Endothelial cell of umbilical vein (primary cell): ENCODE results near the gene DIAPH1. TPM values are rescaled to one million over a fixed set of nuclear protein-coding genes. Genes with fewer than 3 reads are reported as not detected.

Experiments used
- BruUV-seq: library from RNA; stranded (reverse); fragments of 400-500 nt; replicated peaks from 2 replicates; lab custom pipeline; 2021; lab: Mats Ljungman, UMichigan
- CTCF ChIA-PET: fragments of 300-600, 350-600 bp; sonication (Branson Sonifier 250); formaldehyde crosslinking; loops from one replicate; lab custom pipeline; 2021; ENCODE audit warnings: antibody characterized with exemption, inconsistent platforms; lab: Charles Lee
- POLR2A ChIA-PET: fragments of 300-600, 350-600 bp; sonication (Branson Sonifier 250); formaldehyde crosslinking; loops from one replicate; lab custom pipeline; 2021; ENCODE audit warnings: antibody characterized with exemption, inconsistent platforms; lab: Charles Lee
- DNase-seq: peaks from one replicate; pipeline ENCODE4 v3.0.0-alpha.2; 2011; ENCODE audit warnings: low read depth, low spot score
- FAIRE-seq: peaks from 2 replicates; lab custom pipeline; 2011; peaks lifted over from hg19 to GRCh38; lab: Jason Lieb, UNC
- H2AFZ ChIP-seq: 2 replicates; pipeline ENCODE4 v1.6.0; 2012; ENCODE audit warnings: low read depth, low read length, control low read depth, inconsistent platforms
- H3K27ac ChIP-seq: 2 replicates; pipeline ENCODE4 v1.5.1; 2011; ENCODE audit warnings: low read depth, mild to moderate bottlenecking, control low read depth, low read length, moderate library complexity; ENCODE audit not compliant: insufficient read depth
- H3K27me3 ChIP-seq, 2 experiments: 2 replicates each; pipeline versions ENCODE4 v1.6.0 to v1.6.1; 2011; ENCODE audit warnings: low read length in 2 of 2, mixed read lengths in 1 of 2; ENCODE audit not compliant: control insufficient read depth in 2 of 2, insufficient read depth in 2 of 2
- H3K36me3 ChIP-seq, 2 experiments: 2 replicates in 1 of 2; 3 replicates in 1 of 2; pipeline ENCODE4 v1.5.1; 2011; ENCODE audit warnings: low read length in 2 of 2, mild to moderate bottlenecking in 1 of 2, moderate library complexity in 1 of 2; ENCODE audit not compliant: control insufficient read depth in 2 of 2, insufficient read depth in 2 of 2; ENCODE audit errors: extremely low read depth in 1 of 2
- H3K4me1 ChIP-seq: 3 replicates; pipeline ENCODE4 v1.5.1; 2011; ENCODE audit warnings: mild to moderate bottlenecking, low read length; ENCODE audit not compliant: control insufficient read depth, insufficient read depth; ENCODE audit errors: extremely low read depth
- H3K4me2 ChIP-seq: 2 replicates; pipeline ENCODE4 v1.6.1; 2011; ENCODE audit warnings: low read length, control low read depth, mixed read lengths; ENCODE audit not compliant: insufficient read depth
- H3K4me3 ChIP-seq, 3 experiments: fragments of 200-600 bp in 1 of 3; sonication (generic), shearing (Covaris generic) in 1 of 3; replicated peaks in 1 of 3; 2 replicates each; pipeline ENCODE4 v1.5.1; 2011 to 2016; ENCODE audit warnings: control low read depth in 3 of 3, low read length in 3 of 3, mild to moderate bottlenecking in 2 of 3, inconsistent platforms in 1 of 3, low read depth in 1 of 3, moderate library complexity in 1 of 3; ENCODE audit not compliant: insufficient read depth in 1 of 3
- H3K79me2 ChIP-seq: 2 replicates; pipeline ENCODE4 v1.6.0; 2012; ENCODE audit warnings: low read length, inconsistent platforms; ENCODE audit not compliant: control insufficient read depth, insufficient read depth
- H3K9ac ChIP-seq: replicated peaks from 2 replicates; pipeline ENCODE3; 2011; ENCODE audit warnings: low read length, control low read depth; ENCODE audit not compliant: insufficient read depth; ENCODE audit errors: extremely low read depth
- H3K9me1 ChIP-seq: replicated peaks from 3 replicates; pipeline ENCODE4 v1.6.0; 2011; ENCODE audit warnings: mild to moderate bottlenecking, low read length; ENCODE audit not compliant: control insufficient read depth, insufficient read depth; ENCODE audit errors: extremely low read depth
- H3K9me3 ChIP-seq: replicated peaks from 2 replicates; pipeline ENCODE4 v1.5.1; 2012; ENCODE audit warnings: low read length, inconsistent platforms; ENCODE audit not compliant: control insufficient read depth, insufficient read depth
- H4K20me1 ChIP-seq: replicated peaks from 2 replicates; pipeline ENCODE3; 2011; ENCODE audit warnings: mild to moderate bottlenecking, low read length; ENCODE audit not compliant: control insufficient read depth, insufficient read depth; ENCODE audit errors: extremely low read depth
- CTCF ChIP-seq, 2 donors: IDR thresholded peaks; 1 replicate in 1 of 2; 2 replicates in 1 of 2; pipeline ENCODE4 v1.5.1; 2011; ENCODE audit warnings: low read length in 2 of 2, mild to moderate bottlenecking in 2 of 2, moderate library complexity in 2 of 2, control low read depth in 1 of 2, inconsistent platforms in 1 of 2, low read depth in 1 of 2; ENCODE audit not compliant: insufficient read depth in 1 of 2; ENCODE audit errors: extremely low read depth in 1 of 2
- EZH2 ChIP-seq: IDR thresholded peaks from 2 replicates; pipeline ENCODE4 v1.6.1; 2012; ENCODE audit warnings: borderline replicate concordance, low read depth, mild to moderate bottlenecking, moderate library complexity, low read length, inconsistent platforms; ENCODE audit not compliant: severe bottlenecking
- FOS ChIP-seq: IDR thresholded peaks from 2 replicates; pipeline ENCODE4 v1.6.1; 2011; ENCODE audit warnings: mild to moderate bottlenecking, low read length, moderate library complexity, borderline replicate concordance; ENCODE audit not compliant: insufficient read depth
- GATA2 ChIP-seq: IDR thresholded peaks from 2 replicates; pipeline ENCODE4 v1.7.0; 2011; ENCODE audit warnings: low read depth, mild to moderate bottlenecking, moderate library complexity, mixed read lengths, low read length; ENCODE audit not compliant: insufficient read length, insufficient read depth
- POLR2AphosphoS5 ChIP-seq: IDR thresholded peaks from 2 replicates; pipeline ENCODE4 v1.6.1; 2012; ENCODE audit warnings: low read depth, mild to moderate bottlenecking, control low read depth, low read length, moderate library complexity; ENCODE audit not compliant: insufficient read depth
- dilution Hi-C: fragments of 300-500 bp; cut with MboI; formaldehyde crosslinking; loops from one replicate; pipeline ENCODE4 v1.15.0; 2019; ENCODE audit warnings: low sequenced_read_pairs; ENCODE audit not compliant: extremely low pct_ligation_motif_present
- intact Hi-C: fragments of 100-400 bp; cut with micrococcal nuclease; formaldehyde crosslinking; loops from one replicate; pipeline ENCODE4 v1.10.0; 2022
- polyA plus RNA-seq, 4 experiments: library from polyadenylated mRNA; depleted of rRNA in 3 of 4; stranded (reverse) in 3 of 4; unstranded in 1 of 4; fragments of >200 nt; gene quantifications; 2 replicates each; pipeline versions ENCODE4 v1.2.1 to v1.2.3, GENCODE V29; 2011 to 2012; ENCODE audit warnings: missing spikeins in 1 of 4
- total RNA-seq: library from RNA; stranded (reverse); gene quantifications from 2 replicates; pipeline ENCODE4 v1.2.3, GENCODE V29; 2021
- TF ChIP-seq, protein P1 (sequence below): IDR thresholded peaks from 2 replicates; pipeline ENCODE4 v1.6.1; 2011; ENCODE audit not compliant: insufficient read depth, insufficient read length

DIAPH1 gene
- total and polyA plus RNA-seq, 2 donors (not counting 3 experiments of a cell fraction or from before 2014, with no cell fraction given): 68.6 to 105 TPM

GRCh38 chr5:141655020-141655419 lies 36.2 kb upstream of the DIAPH1 start:
- Histone ChIP-seq H2AFZ (no peak overlapping the region), H3K9ac (no peak overlapping the region), H3K9me3 (no peaks in the 10 kb centered on the region), H3K27ac (no peak overlapping the region), H3K36me3 (peaks cover 30 to 49% of the 10 kb centered on the region in 2 experiments), H3K4me3 (no peak overlapping the region), H3K27me3 (no peaks in the 10 kb centered on the region), H3K79me2 (peaks cover 3% of the 10 kb centered on the region), H4K20me1 (no peaks in the 10 kb centered on the region), H3K4me2 (no peak overlapping the region), H3K4me1 (peaks cover 19% of the 10 kb centered on the region), H3K9me1 (no peaks in the 10 kb centered on the region)
- intact Hi-C loops (no loop called here), dilution Hi-C loops (no loop called here)
- BruUV-seq: no TSS peak
- FAIRE-seq: peak; percentile 28
- TF ChIP-seq GATA2 (no peak), FOS (no peak), EZH2 (no peak)
- ChIA-PET CTCF (no interaction called here), POLR2A (no interaction called here)
- no peak for DNase-seq

DNA sequence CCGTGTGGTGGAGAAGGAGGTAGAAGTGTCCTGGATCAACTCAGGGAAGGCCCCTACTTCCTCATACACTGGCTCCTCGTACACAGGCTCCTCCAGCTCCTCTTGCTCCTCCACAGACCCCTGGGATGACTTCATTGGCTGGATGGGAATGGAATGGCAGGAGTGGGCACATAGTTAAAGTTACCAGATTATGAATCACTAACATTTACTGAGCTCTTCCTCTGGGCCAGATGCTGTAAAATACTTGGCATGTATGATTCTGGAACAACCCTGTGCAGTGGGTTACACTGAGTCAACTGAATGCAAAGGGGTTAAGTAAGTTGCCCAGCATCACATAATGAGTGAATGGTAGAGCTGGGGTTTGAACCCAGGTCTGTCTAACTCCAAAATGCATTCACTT lies 35.5 kb upstream of the DIAPH1 start:
- CTCF ChIA-PET: interaction anchor here (1.1 to 1.9 kb wide), 2 partner anchors 62 to 306 kb away, joined by 3 to 8 read pairs; no protein-coding TSS in a partner anchor
- Histone ChIP-seq H3K27me3 (no peaks in the 10 kb centered on the region), H3K9ac (no peak overlapping the region), H3K79me2 (peaks cover 3% of the 10 kb centered on the region), H3K4me3 (no peak overlapping the region), H2AFZ (no peak overlapping the region), H3K36me3 (peaks cover 27 to 44% of the 10 kb centered on the region in 2 experiments), H3K9me3 (no peaks in the 10 kb centered on the region), H3K27ac (no peak overlapping the region), H3K4me1 (peaks cover 19% of the 10 kb centered on the region), H3K4me2 (no peak overlapping the region), H4K20me1 (no peaks in the 10 kb centered on the region), H3K9me1 (no peaks in the 10 kb centered on the region)
- dilution Hi-C loops (no loop called here), intact Hi-C loops (no loop called here)
- POLR2A ChIA-PET: interaction anchor here (0.7 kb wide), 1 partner anchor 248 kb away, joined by 4 read pairs; no protein-coding TSS in a partner anchor
- no TSS peak for BruUV-seq
- FAIRE-seq: no peak
- no peak for DNase-seq
- TF ChIP-seq, protein P1, sequence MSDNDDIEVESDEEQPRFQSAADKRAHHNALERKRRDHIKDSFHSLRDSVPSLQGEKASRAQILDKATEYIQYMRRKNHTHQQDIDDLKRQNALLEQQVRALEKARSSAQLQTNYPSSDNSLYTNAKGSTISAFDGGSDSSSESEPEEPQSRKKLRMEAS: no peak
- no peak for TF ChIP-seq EZH2
- no peak for TF ChIP-seq CTCF (IDR thresholded peaks at IDR 0.05; ENCODE audit: extremely low read depth in 1 of 2, insufficient read depth in 1 of 2, low read depth in 1 of 2, low read length in 2 of 2)
- TF ChIP-seq FOS: no peak
- TF ChIP-seq POLR2AphosphoS5: no peak
